ENCODE data around the gene UBE2D1.

UBE2D1 gene

GRCh38 chr10:58393317-58393716, 58.5 kb downstream of the UBE2D1 start:
- H3K4me1 ChIP-seq = no peaks in the 10 kb centered on the region
- H3K36me3 ChIP-seq = peaks cover 97% of the 10 kb centered on the region
- no peaks in the 10 kb centered on the region for H3K9me3 ChIP-seq
- no peak overlapping the region for H3K4me3 ChIP-seq
- H3K27ac ChIP-seq = no peak overlapping the region
- TF ChIP-seq Cebpa-rat (IDR thresholded peaks at IDR 0.05) = no peak
- peaks cover 53% of the 10 kb centered on the region for H4K20me1 ChIP-seq
- H3K27me3 ChIP-seq = no peaks in the 10 kb centered on the region
- no peak overlapping the region for H3K4me2 ChIP-seq
- no peak overlapping the region for H3K9ac ChIP-seq

GRCh38 chr10:58394471-58394870, 59.7 kb downstream of the UBE2D1 start:
- no peaks in the 10 kb centered on the region for H3K9me3 ChIP-seq
- H3K9ac ChIP-seq = no peak overlapping the region
- H3K27me3 ChIP-seq = no peaks in the 10 kb centered on the region
- peaks cover 44% of the 10 kb centered on the region for H4K20me1 ChIP-seq
- H3K27ac ChIP-seq = no peak overlapping the region
- no peak for TF ChIP-seq Cebpa-rat (IDR thresholded peaks at IDR 0.05)
- H3K4me2 ChIP-seq = no peak overlapping the region
- no peak overlapping the region for H3K4me3 ChIP-seq
- no peaks in the 10 kb centered on the region for H3K4me1 ChIP-seq
- peaks cover 86% of the 10 kb centered on the region for H3K36me3 ChIP-seq

GRCh38 chr10:58396057-58396456, 61.3 kb downstream of the UBE2D1 start:
- Histone ChIP-seq H3K36me3 (peaks cover 70% of the 10 kb centered on the region), H3K9me3 (no peaks in the 10 kb centered on the region), H4K20me1 (peaks cover 28% of the 10 kb centered on the region), H3K9ac (no peak overlapping the region), H3K27ac (no peak overlapping the region), H3K27me3 (no peaks in the 10 kb centered on the region), H3K4me2 (no peak overlapping the region), H3K4me1 (no peaks in the 10 kb centered on the region), H3K4me3 (no peak overlapping the region)
- TF ChIP-seq Cebpa-rat (IDR thresholded peaks at IDR 0.05) = no peak

GRCh38 chr10:58397830-58398229, 63.0 kb downstream of the UBE2D1 start:
- peaks cover 10% of the 10 kb centered on the region for H4K20me1 ChIP-seq
- H3K4me2 ChIP-seq = no peak overlapping the region
- no peaks in the 10 kb centered on the region for H3K9me3 ChIP-seq
- no peak overlapping the region for H3K9ac ChIP-seq
- no peak for TF ChIP-seq Cebpa-rat (IDR thresholded peaks at IDR 0.05)
- no peak overlapping the region for H3K27ac ChIP-seq
- H3K36me3 ChIP-seq = peaks cover 62% of the 10 kb centered on the region
- no peaks in the 10 kb centered on the region for H3K4me1 ChIP-seq
- no peaks in the 10 kb centered on the region for H3K27me3 ChIP-seq
- H3K4me3 ChIP-seq = no peak overlapping the region

GRCh38 chr10:58399410-58399809, 64.6 kb downstream of the UBE2D1 start:
- Histone ChIP-seq H3K36me3 (peaks cover 47% of the 10 kb centered on the region), H3K4me1 (no peaks in the 10 kb centered on the region), H3K9ac (no peak overlapping the region), H3K4me3 (no peak overlapping the region), H3K4me2 (no peak overlapping the region), H3K9me3 (no peaks in the 10 kb centered on the region), H4K20me1 (no peaks in the 10 kb centered on the region), H3K27me3 (no peaks in the 10 kb centered on the region), H3K27ac (no peak overlapping the region)
- TF ChIP-seq Cebpa-rat (IDR thresholded peaks at IDR 0.05) = no peak

- Histone ChIP-seq H3K27ac (no peak overlapping the region), H3K4me1 (no peaks in the 10 kb centered on the region), H3K27me3 (no peaks in the 10 kb centered on the region), H3K9ac (no peak overlapping the region), H3K4me3 (no peak overlapping the region), H4K20me1 (no peaks in the 10 kb centered on the region), H3K36me3 (peaks cover 37% of the 10 kb centered on the region), H3K4me2 (no peak overlapping the region), H3K9me3 (no peaks in the 10 kb centered on the region)
- TF ChIP-seq Cebpa-rat (IDR thresholded peaks at IDR 0.05) = no peak
Observed at GRCh38 chr10:58400609-58401008, 65.8 kb downstream of the UBE2D1 start.

- no peaks in the 10 kb centered on the region for H3K9me3 ChIP-seq
- H3K4me1 ChIP-seq = no peaks in the 10 kb centered on the region
- TF ChIP-seq Cebpa-rat (IDR thresholded peaks at IDR 0.05) = no peak
Observed at GRCh38 chr10:58404001-58404400, 69.2 kb downstream of the UBE2D1 start.

GRCh38 chr10:58409956-58410610, 75.3 kb downstream of the UBE2D1 start:
- TF ChIP-seq Cebpa-rat (IDR thresholded peaks at IDR 0.05) = no peak
- Histone ChIP-seq H3K4me2 (no peak overlapping the region), H4K20me1 (no peaks in the 10 kb centered on the region), H3K36me3 (no peaks in the 10 kb centered on the region), H3K27me3 (no peaks in the 10 kb centered on the region), H3K9ac (no peak overlapping the region), H3K4me3 (no peak overlapping the region), H3K9me3 (no peaks in the 10 kb centered on the region), H3K4me1 (no peaks in the 10 kb centered on the region), H3K27ac (no peak overlapping the region)

More at GRCh38 chr10:58404001-58404400, 69.2 kb downstream of the UBE2D1 start:
- 0 out of 2 replicates have a peak, but pooled peaks cover 10% of the 10 kb centered on the region for H3K36me3 ChIP-seq
- no peaks in the 10 kb centered on the region for H3K27me3 ChIP-seq
- no peak overlapping the region for H3K9ac ChIP-seq
- no peaks in the 10 kb centered on the region for H4K20me1 ChIP-seq
- H3K4me2 ChIP-seq = no peak overlapping the region
- no peak overlapping the region for H3K27ac ChIP-seq
- H3K4me3 ChIP-seq = no peak overlapping the region

- no peaks in the 10 kb centered on the region for H3K36me3 ChIP-seq
- H4K20me1 ChIP-seq = no peaks in the 10 kb centered on the region
- no peak overlapping the region for H3K4me3 ChIP-seq
- H3K27me3 ChIP-seq = no peaks in the 10 kb centered on the region
- H3K9me3 ChIP-seq = no peaks in the 10 kb centered on the region
- no peaks in the 10 kb centered on the region for H3K4me1 ChIP-seq
- H3K4me2 ChIP-seq = no peak overlapping the region
- no peak overlapping the region for H3K27ac ChIP-seq
- no peak for TF ChIP-seq Cebpa-rat (IDR thresholded peaks at IDR 0.05)
- no peak overlapping the region for H3K9ac ChIP-seq
Observed at GRCh38 chr10:58412502-58412961, 77.7 kb downstream of the UBE2D1 start.

- H3K4me1 ChIP-seq = no peaks in the 10 kb centered on the region
- no peak overlapping the region for H3K9ac ChIP-seq
- no peaks in the 10 kb centered on the region for H4K20me1 ChIP-seq
- peaks cover 4% of the 10 kb centered on the region; the same call in 1 of the 2 replicates for H3K9me3 ChIP-seq
- no peaks in the 10 kb centered on the region for H3K36me3 ChIP-seq
- H3K27me3 ChIP-seq = no peaks in the 10 kb centered on the region
- no peak overlapping the region for H3K27ac ChIP-seq
- no peak overlapping the region for H3K4me2 ChIP-seq
- TF ChIP-seq Cebpa-rat (IDR thresholded peaks at IDR 0.05) = no peak
- H3K4me3 ChIP-seq = no peak overlapping the region
Observed at GRCh38 chr10:58414270-58415041, 79.7 kb downstream of the UBE2D1 start.

Data from BLaER1 (cell line).